NCI-H1417 (cell line): ENCODE measurements around the gene GCHFR.

Experiments used
- DNase-seq, 3 experiments: peaks; one replicate each; lab custom pipeline; 2025; lab: John Stamatoyannopoulos, UW

GCHFR gene

DNA sequence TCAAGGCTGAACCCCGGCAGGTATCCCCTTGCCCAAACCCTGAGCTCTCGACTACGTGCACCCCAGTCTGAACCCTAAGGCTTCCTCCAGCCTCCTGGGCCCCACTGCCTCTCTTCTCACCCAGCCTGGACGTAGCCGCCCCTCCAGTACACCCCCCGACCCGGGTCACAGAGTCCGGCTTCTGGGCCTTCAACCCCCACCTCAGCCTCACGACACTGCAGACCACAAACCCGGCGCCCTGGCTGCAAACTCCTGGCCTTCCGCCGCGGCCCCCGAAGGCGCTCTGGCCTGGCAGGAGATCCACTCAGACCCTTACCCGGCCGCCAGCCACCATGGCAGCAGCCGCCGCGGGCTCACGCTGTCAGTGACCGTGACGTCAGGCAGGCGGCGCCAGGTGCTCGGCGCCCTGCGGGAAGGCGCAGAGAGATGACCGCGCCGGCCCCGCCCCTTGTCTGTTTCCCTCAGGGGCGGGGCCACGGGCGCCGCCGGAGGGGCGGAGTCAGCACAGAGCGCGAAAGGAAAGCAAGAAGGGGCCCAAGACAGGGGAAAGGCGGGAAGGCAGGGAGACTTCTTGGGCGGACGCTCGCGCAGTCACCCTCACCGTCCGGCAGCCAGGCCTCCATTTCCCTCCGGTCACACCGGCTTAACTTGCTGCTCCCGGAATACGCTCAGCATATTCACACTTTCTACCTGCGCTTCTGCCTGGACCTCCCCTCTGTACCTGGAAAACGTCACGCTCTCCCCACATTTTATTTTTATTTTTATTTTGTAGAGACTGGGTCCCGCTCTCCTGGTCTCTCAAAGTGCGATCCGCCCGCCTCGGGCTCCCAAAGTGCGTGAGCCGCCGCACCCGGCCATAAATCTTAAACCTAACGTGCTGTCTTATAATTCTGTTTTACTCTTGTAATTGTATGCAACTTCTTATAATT is 8.7 kb upstream of the GCHFR start, which contains the start of gene RMDN3:
Gene RMDN3, minus strand, starts transcription at position 372 of the 929 bp plus-strand sequence. CDS start 471 bp downstream, outside the sequence.
- DNase-seq, result peak; percentile 89 to 93 (median 90)

DNA sequence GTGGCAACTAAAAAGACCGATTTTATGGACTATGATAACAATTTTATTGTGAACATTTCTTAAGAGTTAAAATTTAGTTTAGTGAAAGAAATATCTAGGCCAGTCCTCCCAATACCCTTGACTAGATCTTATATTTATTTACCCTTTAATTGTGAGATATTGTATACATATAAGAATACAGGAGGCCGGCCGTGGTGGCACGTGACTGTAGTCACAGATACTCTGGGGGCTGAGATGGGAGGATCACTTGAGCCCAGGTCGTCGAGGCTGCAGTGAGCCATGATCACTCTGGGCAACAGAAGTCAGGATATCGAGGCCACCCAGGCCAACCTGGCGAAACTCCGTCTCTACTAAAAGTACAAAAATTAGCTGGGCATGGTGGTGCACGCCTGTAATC is 8.1 kb upstream of the GCHFR start:
- DNase-seq, result peak; percentile 5 to 68 (median 32)

DNA sequence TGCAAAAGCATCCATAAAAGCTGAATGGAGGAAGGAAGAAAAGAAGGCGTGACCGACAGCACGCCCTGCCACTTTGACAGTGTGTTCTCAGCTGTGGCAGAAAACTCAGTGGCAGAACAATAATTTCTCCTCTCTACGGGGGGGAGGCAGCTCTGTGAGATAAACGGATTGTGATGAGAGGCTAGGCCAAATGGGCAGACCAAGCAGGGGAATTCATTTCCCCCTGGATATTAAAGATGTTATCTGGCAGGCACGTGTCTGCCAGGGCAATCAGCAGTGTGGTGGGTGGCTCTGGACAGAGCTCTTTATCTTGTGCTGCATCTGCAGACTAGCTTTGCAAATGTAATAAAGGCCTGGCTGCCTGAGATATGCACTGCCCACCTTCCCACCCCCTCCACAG is 6.9 kb upstream of the GCHFR start:
- peak; percentile 6 to 71 (median 49) for DNase-seq

DNA sequence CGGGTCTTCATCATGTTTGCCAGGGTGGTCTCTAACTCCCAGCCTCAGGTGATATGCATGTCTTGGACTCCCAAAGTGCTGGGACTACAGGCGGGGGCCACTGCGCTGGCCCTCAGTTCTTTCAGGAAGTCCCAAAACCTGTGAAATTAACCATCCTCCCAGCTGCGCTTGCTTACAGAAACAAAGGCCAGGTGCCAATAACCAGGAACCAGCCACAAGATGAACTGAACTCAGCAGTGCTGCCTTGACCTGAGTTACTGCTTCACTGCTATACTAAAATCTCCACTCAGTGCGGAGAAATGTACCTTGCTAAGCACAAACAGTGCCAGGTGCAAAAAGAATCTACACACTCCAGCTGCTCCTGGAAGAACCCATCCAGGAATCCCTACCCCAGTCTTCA is 3.9 kb upstream of the GCHFR start:
- no peak for DNase-seq

DNA sequence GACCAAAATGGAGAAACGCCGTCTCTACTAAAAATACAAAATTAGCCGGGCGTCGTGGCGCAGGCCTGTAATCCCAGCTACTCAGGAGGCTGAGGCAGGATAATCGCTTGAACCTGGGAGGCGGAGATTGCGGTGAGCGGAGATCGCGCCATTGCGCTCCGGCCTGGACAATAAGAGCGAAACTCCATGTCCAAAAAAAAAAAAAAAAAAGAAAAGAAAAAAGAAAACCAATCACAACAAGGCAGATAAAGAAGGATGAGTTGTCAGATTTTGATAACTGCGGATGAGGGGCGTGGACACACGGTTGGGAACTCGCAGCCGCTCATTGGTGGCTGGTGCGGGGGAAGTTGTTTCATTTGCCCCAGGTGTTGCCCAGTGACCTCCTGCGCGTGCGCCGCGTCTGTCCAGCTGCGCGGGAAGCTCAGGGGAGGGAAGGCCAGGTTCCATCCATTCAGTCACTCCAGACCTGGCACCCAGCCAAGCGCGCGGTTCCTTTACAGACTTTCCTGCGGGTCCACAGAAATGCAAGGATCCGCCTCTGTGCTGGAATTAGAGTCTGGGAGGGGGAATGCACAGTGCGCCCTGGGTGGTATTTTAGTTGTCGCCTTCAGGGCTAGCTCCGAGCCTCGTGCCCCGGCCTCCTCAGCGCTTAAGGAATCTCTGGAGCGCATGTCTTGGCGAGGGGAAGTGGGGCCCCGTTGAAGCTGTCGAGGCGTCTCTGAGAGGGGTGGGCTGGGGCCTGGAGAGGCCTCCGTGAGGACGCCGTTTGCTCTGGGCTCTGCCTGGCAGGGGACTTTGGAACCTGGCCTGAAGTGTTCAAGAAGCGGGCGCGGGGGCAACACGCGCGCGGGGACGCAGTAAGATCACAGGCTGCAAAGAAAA is 708 bp upstream of the GCHFR start:
- peak; percentile 57 to 91 (median 81) for DNase-seq

DNA sequence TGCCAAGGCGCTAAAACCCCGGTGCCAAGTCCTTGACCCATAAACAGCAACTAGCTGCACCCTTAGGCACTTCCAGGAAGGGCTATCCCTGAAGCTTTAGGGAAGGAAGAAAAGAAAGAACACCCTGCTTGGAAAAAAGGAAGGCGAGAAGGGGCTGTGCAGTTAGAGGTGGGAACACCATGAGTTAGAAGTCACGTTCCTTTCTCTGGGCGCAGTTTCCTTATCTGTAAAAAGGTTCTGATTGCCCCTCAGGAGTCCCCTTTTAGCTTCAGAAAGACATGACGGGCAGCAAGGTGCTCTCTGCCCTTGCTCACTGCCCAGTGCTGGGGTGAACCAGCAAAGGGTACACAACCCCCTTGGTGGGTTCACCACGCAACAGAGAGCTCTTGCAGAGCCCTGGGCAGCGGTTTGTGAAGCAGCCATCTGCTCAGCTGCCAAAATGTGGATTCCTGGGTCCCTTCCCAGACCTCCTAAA is 798 bp downstream of the GCHFR start:
- DNase-seq, result no peak

DNA sequence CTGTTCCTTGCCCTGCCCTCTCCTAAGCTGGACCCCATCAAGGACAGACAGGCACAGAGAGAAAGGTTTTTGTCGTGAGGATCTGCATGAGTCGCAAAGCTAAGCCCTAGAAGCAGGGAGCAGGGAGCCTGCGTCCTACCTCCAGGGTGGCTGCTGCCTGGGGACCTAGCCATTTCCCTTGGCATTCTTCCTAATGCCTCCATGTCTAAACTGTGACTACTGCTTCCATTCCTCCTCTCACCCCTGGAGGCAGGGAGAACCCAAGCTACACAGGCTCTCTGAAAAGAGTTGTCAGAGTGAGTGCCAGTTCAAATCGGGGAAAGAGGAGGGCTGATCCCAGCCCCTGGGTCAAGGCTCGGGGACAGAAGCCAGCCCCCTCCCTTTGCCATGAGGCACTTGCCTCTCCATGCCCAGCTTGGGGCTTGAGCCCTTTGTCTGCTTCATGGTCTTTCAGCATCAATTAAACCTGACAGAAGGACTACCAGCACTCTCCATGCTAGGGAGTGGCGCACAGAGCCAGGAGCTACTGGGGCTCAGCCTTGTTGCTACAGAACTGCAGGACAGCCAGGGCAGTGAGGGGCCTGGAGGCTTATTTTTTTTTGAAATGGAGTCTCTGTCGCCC is 2.4 kb downstream of the GCHFR start:
- no peak for DNase-seq

DNA sequence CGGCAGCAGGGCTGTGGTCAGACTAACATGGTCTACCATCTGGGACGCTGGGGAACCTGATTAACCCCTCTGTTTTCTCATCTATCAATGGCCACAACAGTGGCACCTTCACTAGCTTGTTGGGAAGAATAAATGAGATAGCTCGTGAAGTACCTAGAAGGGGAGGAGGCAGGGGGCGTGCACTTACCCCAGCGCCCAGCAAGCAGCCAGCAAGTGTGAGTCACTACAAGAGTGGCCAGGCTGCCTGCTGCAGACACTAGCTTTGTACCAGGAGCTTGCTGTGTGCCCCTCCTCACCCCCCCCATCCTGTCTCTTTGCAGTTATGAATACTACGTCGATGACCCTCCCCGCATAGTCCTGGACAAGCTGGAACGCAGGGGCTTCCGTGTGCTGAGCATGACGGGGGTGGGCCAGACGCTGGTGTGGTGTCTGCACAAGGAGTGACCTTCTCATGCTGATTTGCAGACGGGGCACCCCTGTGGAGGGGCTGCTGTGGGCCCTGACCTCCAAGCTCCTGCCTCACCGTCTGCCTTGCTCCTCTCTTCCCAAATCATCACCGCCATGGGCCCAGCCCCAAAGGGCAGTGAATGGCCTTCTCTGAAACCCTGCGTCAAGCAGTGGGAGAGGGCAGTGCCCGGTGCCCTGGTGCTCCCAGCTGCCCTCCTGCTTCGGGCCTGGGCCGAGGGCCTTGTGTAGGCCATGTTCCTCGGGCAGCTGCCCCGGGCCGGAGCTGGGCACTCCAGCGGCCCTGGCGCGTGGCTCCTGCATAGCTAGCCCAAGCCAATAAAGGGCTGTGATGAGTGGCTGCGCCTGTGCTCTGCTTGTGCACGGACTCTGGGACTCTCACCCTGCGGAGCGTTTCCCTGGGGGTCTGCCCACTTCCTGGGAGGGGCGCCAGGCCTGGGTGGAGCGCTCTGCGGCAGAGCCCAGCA is 3.3 kb downstream of the GCHFR start:
- DNase-seq, result no peak

DNA sequence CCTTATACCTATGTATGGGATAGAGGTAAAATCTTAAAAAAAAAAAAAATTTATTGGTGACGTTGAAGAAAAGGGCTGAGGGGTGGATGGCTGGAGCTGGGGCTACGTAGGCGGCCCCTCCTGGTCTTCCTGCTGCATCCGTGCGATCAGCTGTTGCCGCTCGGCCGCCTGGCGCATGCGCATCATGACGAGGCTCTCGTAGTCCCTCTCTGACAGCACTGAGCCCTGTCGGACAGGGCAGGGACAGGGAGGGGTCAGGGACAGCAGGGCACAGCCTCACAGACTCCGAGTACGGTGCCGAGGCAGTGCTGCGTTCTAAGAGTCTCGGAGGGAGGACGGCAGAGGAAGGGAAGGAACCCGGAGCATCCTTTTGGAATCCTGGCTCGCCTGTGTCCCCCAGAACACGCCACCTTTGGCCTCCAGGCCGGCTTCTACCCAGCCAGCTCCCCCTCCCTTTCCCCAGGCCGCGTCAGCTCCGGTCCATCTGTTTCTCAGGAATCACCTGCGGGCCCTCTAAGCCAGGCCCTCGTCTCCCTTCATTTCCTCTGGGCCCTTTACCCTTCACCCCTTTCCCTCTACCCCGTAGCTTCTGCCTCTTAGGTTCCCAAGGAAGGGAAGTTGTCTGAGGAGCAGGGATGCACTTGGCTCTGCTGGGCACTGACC is 4.1 kb downstream of the GCHFR start:
- no peak for DNase-seq

DNA sequence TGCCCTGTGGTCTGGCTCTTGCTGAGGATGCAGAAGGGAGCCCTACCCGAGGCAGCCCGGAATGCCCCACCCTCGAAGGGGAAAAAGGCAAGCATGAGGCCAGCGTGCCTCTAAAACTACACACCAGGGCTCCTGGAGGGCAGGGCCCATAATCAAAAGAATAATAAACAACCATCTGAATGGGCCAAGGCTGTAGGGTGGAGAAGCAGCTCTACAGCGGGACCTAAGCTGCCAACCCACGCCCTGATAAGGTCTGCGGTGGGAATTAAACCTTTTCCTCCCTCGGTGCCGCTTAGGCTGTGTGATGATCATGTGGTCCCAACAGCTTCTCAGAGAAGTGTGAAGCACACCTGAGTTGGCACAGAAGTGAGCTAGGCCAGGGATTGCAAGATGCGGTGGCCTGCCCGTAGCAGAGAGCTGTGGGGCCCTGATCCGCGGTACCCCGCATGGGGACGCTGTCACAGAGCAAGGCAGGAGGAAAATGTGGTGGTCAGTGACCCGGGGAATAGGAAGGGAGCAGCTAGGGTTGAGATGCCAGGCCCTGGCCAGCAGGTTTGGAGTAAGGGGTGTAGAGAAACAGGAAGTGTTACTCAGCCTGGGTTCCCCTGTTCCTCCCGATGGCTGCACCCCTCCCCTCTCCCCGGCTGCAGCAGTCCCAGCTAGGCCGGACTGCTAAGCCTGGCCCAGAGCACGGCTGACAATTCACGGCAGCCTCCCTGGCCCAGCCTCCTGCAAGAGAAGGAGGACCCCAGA is 4.8 kb downstream of the GCHFR start:
- DNase-seq, result no peak

DNA sequence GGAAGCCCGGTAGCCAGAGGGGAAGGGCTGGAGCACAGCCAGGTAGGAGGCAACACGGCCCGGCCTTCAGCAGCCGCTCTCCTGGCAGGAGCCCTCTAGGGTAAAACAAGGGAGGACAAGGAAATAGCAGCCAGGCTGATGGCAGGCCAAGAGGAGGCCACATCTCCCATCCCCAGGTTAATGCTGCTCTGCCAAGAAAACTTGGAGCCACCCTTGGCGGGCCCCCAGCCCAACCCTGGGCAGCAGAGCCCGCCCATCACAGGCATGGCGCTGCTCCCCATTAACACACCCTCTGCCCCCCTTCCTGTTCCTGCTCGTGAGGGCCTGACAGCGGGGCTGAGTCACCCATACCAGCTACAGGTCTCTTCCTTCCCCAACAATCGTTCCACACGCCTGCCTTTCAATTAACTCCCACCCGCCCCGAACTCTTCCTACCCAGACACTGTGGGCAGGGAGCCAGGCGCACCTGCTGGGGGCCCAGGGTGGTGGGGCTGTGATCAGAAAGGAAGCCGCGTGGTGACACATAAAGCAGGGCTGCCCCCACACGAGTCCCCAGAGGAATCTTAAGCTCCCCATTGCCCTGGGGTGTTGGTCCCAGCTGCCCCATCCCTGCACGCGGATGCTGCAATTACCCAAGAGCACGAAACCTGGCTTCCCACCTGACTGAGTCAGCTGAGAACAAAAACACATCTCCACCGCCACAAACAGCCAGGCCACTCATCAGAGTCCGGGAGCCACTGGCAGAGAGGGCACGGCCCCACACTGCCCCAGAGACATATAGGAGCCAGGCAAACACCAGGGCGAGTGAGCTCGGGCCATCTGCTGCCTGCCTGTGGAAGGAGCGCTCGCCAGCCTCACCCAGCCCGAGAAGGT is 5.6 kb downstream of the GCHFR start, which contains the start of gene C15orf62:
Gene C15orf62, plus strand, starts transcription at position 707 of the 873 bp plus-strand sequence. CDS start 516 bp downstream, outside the sequence.
- DNase-seq, result peak; percentile 27 to 72 (median 47)

DNA sequence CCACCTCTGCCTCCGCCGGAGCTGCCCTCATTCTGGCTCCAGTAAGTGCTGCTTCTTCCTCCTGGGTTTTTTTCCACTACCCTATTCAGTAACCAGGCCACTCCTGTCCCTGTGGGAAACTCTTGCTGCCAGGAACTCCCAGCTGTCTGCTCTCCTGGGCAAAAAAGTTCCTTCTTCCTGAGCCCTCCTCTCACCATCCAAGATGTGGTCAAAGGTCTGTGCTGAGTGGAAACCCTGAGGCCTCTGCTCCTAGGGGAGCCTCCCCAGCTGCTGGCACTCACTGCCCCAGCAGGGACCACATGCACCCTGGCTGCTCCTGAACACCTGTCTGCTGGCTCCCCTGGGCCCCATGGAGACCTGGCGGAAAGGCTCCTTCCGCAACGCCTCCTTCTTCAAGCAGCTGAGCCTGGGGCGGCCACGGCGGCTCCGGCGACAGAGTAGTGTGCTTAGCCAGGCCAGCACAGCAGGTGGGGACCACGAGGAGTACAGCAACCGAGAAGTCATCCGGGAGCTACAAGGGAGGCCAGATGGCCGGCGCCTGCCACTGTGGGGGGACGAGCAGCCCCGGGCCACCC is 6.4 kb downstream of the GCHFR start:
- peak; percentile 65 to 82 (median 70) for DNase-seq

DNA sequence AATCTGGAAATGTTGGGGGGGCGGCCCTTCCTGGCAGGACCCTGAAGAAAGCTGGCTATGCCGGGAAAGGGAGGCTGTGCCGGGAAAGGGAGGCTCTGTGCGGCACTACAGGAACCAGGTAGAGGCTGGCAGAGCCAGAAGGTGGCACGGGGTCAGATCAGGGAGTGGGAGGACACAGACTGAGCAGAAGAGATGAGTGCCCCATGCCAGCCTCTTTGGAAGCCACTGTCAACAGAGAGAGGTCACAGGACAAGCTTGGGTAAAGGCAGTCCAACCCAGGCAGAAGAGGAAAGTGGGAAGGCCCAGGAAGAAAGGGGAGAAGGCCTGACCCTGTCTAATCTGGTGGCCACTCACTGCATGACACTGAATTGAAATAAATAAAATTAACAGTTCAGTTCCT is 7.4 kb downstream of the GCHFR start:
- DNase-seq, result no peak

DNA sequence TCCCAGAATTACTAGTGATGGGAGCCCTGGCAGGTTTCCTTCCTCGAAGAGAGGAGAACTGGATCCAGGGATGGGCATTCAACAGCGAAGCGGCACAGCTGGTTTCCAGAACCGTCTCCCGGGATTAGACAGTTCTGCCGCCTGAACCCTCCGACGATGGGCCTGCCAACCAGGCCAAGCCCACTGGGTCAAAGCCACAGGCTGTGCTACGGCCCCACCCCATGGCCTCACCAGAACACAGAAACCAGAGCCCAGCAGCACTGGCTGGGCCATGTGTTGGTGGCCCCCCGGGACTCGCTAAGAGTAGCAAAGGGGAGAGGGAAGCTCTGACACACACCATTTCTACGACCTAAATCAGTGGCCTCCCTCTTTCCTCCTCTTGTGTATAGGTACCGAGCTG is 8.1 kb downstream of the GCHFR start:
- DNase-seq, result no peak

DNA sequence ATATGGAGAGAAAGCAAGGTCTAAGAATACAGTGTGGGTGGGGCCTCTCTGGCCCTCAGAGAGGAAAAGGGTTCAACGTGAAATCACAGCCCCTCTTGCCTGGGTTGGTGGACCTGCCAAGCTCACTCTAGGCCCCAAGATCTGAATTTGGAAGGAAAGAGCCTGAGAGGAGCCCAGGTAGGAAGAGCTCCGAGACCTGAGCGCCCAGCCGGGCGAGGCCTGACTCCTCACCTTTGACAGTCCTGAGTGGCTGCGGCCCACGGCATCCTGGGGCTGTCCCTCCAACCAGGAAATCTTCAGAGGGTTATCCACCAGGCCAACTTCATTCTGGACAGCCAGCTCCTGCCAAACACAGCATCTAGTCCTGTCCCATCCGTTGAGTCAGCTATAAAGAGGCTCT is 9.6 kb downstream of the GCHFR start:
- DNase-seq, result no peak

DNA sequence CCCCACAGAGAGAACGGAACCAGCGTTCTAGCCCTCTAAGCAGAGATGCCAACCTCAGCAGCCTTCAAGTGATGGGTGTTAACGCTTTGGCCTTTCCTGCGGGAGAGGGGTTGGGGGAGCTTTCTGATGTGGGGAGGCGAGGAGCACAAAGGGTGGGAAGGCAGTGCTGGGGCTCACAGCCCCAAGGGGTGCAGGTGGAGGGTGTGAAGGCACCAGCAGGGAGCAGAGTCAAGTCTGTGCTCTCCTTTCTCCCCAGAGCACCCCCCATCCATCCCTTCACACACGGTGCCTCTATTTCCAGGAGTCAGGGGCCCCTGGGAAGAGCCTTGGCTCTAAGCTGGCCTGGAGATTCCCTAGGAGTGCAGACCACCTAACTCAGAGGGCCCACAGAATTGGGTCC is 10.0 kb downstream of the GCHFR start:
- DNase-seq, result no peak

DNA sequence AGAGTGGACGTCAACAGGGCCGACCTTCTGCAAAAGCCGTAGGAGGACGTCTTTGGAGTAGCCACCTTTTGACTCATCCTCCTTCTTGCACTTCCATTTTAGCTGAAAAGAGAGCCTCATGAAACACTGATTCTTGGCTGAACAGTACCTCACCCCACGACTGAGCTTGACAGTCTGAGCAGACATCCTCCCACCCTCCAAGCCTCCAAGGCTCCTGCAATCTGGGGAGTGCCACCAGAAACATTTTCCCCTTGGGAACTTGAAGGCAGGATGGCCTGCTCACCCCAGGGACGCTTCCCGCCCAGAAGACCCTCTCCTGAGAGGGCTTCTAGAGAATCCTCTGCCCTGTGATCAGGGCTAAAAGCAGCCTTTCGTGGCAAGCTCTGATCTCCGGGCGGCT is 11.1 kb downstream of the GCHFR start:
- no peak for DNase-seq
